ENCODE results near the gene NFATC2.
"Not testable (repeated sequence)": the region's sequence is repeated elsewhere in the genome, so short reads cannot be mapped to it uniquely, and the experiment has no call there.

Gene NFATC2

GRCh38 chr20:51361258-51361657, 181.3 kb downstream of the NFATC2 start:
- no peak for DNase-seq (ENCODE audit: extremely low read depth in 1 of 2, low read depth in 1 of 2)

DNA sequence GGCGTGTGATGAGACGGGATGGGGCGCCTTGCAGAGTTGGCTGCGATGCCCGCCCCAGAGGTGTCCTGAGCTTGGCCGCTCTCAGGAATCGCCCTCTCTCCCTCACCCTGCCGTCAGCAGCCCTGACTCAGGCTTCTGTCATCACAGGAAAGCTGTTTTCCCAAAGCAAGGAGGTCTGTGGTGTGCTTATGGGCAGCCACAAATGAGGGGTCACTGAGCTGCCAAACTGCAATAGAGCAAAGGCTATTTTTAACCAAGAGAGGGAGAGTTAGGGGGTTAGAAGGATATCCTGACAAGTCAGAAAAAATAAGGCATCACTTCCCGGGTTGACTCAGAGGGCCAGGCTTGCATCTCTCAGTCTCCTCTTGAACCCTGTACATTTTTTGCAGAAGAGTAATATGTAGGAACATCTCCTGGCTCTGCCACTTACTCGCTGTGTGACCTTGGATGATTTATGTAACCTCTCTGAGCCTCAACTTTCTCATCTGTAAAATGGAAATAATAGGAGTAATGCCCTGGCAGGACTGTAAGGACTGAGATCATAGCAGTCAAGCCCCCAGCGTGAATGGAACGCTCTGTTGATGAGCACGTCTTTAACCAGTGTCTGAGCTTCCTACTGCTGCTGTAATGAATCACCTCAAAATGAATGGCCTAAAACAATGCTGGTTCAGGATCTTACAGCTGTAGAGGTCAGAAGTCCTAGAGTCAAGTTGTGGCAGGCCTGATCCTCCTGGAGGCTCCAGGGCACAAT, 181.9 kb downstream of the NFATC2 start:
- no peak for DNase-seq (ENCODE audit: extremely low read depth in 1 of 2, low read depth in 1 of 2)

GRCh38 chr20:51359947-51360346, 182.6 kb downstream of the NFATC2 start:
- DNase-seq (ENCODE audit: extremely low read depth in 1 of 2, low read depth in 1 of 2), result no peak

- no peak for DNase-seq (ENCODE audit: extremely low read depth in 1 of 2, low read depth in 1 of 2)
These were observed 183.1 kb downstream of the NFATC2 start for GRCh38 chr20:51359401-51359800.

DNA sequence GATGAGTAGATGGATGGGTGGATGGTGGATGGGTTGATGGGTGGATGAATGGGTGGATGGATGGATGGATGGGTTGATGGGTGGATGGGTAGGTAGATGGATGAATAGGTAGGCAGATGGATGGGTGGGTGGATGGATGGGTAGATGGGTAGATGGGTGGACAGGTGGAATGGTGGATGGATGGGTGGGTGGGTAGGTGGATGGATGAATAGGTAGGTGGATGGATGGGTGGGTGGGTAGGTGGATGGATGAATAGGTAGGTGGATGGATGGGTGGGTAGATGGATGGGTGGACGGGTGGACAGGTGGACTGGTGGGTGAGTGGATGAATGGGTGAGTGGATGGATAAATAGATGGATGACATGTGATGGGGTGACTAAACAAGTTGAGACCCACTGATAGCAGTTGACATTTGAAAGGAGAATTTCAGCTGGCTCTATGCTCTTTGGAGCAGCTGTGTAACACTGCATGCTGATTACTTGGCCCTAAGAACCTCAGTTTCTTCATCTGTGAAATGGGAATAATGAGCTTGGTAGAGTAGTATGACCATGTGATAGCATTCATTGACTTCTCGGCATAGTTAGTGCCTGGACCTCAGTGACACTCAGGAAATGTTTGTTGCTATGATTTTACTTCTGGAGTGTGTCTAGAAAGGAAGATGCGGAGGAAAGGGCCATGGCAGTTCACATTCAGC, 184.3 kb downstream of the NFATC2 start:
- DNase-seq (ENCODE audit: extremely low read depth in 1 of 2, low read depth in 1 of 2), result no peak

DNA sequence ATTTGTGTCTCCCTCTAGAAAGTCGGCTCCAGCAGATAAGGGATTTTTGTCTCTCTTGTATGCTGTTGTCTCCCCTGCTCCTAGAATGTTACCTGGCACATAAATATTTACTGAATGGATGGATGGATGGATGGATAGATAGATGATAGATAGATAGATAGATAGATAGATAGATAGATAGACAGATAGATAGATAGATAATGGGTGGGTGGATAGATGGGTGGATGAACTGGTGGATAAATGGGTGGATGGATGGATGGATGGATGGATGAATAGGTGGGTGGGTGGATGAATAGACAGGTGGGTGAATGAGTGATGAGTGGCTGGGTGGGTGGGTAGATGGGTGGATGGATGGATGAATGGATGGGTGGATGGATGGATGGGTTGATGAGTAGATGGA, 185.0 kb downstream of the NFATC2 start:
- no peak for DNase-seq (ENCODE audit: extremely low read depth in 1 of 2, low read depth in 1 of 2)

- DNase-seq (ENCODE audit: extremely low read depth in 1 of 2, low read depth in 1 of 2), result no peak
These were observed 185.6 kb downstream of the NFATC2 start for GRCh38 chr20:51356871-51357270.

- DNase-seq (ENCODE audit: extremely low read depth in 1 of 2, low read depth in 1 of 2), result no peak
These were observed 187.7 kb downstream of the NFATC2 start for GRCh38 chr20:51354769-51355319.

- no peak for DNase-seq (ENCODE audit: extremely low read depth in 1 of 2, low read depth in 1 of 2)
These were observed 188.2 kb downstream of the NFATC2 start for GRCh38 chr20:51354191-51354768.

GRCh38 chr20:51353491-51353890, 189.0 kb downstream of the NFATC2 start:
- no peak for DNase-seq (ENCODE audit: extremely low read depth in 1 of 2, low read depth in 1 of 2)

GRCh38 chr20:51352791-51353190, 189.7 kb downstream of the NFATC2 start:
- no peak for DNase-seq (ENCODE audit: extremely low read depth in 1 of 2, low read depth in 1 of 2)

GRCh38 chr20:51350941-51351631, 191.4 kb downstream of the NFATC2 start:
- no peak for DNase-seq (ENCODE audit: extremely low read depth in 1 of 2, low read depth in 1 of 2)

GRCh38 chr20:51348876-51349275, 193.6 kb downstream of the NFATC2 start:
- DNase-seq (ENCODE audit: extremely low read depth in 1 of 2, low read depth in 1 of 2), result no peak

GRCh38 chr20:51347831-51348230, 194.7 kb downstream of the NFATC2 start:
- no peak for DNase-seq (ENCODE audit: extremely low read depth in 1 of 2, low read depth in 1 of 2)

- DNase-seq (ENCODE audit: extremely low read depth in 1 of 2, low read depth in 1 of 2), result no peak
These were observed 195.6 kb downstream of the NFATC2 start for GRCh38 chr20:51346686-51347485.

GRCh38 chr20:51345601-51346101, 196.9 kb downstream of the NFATC2 start:
- no peak for DNase-seq (ENCODE audit: extremely low read depth in 1 of 2, low read depth in 1 of 2)

- not testable (repeated sequence) for DNase-seq (ENCODE audit: extremely low read depth in 1 of 2, low read depth in 1 of 2)
These were observed 198.7 kb downstream of the NFATC2 start for GRCh38 chr20:51343802-51344201.

DNA sequence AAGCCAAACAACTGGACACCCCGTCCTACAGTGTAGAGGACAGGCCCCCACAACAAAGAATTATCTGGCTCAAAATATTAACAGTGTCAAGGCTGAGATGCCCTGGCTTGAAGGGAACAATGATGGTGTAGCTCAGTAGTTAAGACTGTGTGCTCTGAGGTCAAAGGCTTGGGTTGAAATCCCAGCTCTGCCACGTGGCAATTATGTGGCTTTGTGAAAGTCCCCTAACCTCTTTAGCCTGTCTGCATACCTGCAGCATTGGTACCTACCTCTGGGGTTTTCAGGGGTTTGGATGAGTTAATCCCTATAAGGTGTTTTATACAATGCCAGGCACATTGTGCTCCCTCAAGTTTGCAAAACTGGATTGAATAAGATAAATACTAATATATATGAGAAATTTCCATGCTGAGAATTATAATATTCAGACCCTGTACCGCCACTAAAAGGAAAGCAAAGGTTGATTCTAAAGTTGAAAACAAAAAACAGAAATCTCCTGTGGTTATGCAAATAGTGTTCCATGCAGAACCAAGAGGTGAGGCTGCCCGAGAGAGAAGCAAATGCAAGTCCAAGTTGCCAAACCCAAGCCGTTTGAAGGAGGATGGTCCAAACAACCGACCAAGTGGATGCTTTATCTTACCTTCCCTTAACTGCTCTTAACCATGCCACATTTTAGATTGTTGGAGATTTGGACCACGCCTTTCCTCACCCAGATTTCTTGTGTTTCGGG, 199.8 kb downstream of the NFATC2 start:
- DNase-seq (ENCODE audit: extremely low read depth in 1 of 2, low read depth in 1 of 2), result no peak

DNA sequence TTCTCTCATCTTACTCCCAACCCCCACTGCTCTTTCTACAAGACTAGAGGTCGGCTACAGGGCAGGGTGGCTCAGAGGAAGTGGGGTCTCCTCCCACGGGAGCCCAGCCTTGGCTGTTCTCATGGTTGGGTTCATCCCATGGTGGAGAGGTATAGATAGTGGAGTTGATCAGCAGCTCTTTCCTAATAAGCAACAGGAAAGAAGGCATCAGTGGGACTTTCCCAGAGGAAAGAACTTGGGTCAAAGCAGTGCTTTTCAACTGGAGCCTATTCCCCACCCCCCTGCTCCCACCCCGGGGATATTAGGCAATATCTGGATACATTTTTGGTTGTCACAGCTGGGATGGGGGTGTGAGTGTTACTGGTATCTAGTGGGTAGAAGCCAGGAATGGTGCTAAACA, 200.9 kb downstream of the NFATC2 start:
- DNase-seq (ENCODE audit: extremely low read depth in 1 of 2, low read depth in 1 of 2), result no peak

DNA sequence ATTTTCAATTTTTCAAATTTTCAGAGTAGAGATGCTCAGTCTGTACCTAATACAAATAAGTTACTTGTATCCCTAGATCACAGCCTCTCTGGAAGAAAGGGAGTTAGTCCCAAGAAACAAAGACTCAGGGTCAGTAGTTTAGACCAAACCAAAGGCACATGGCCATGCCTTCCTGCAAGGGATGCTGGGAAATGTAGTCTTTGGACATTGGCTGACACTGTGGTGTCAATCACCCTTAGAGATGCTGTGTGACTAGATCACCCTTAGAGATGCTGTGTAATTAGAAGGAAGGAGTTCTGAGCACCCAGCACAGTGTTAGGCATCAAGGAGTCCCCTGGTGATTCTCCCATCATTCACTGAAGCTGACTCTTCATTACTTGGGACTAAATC, 202.1 kb downstream of the NFATC2 start:
- DNase-seq (ENCODE audit: extremely low read depth in 1 of 2, low read depth in 1 of 2), result no peak

All from activated CD8-positive, alpha-beta memory T cell treated with anti-CD3 and anti-CD28 coated beads for 1 hour (primary cell).